ENCODE data around the gene ZNF23. TPM values are rescaled to one million over a fixed set of nuclear protein-coding genes. Genes with fewer than 3 reads are reported as not detected.

ZNF23 gene
- total RNA-seq, 4 donors from 2014 or later = 2.5 to 7.4 (median 3.4) TPM

GRCh38 chr16:71448274-71448866 is 13.7 kb downstream of the ZNF23 start:
- Histone ChIP-seq H3K4me1 (no peaks in the 10 kb centered on the region), H3K4me3 (peak overlapping the region in 1 of 4 donors; percentile 16), H3K27ac (no peak overlapping the region), H3K36me3 (peaks cover 11 to 59% (median 20%) of the 10 kb centered on the region in 3 donors), H3K27me3 (no peaks in the 10 kb centered on the region), H3K9me3 (peaks cover 18 to 99% (median 77%) of the 10 kb centered on the region in 3 donors)
- 93 to 96% methylated on average over 7 of the region's 7 CpGs for WGBS, 2 donors
- TF ChIP-seq POLR2A (IDR thresholded peaks at IDR 0.05) = no peak
- no peak for TF ChIP-seq CTCF (IDR thresholded peaks at IDR 0.05)
- intact Hi-C loops (cut with DNase I) = no loop called here
- DNase-seq = no peak

- H3K4me3 ChIP-seq = no peak overlapping the region
- TF ChIP-seq CTCF (IDR thresholded peaks at IDR 0.05) (no peak), POLR2A (IDR thresholded peaks at IDR 0.05) (no peak)
- no peak overlapping the region for H3K27ac ChIP-seq
- no peak for DNase-seq
- no peaks in the 10 kb centered on the region for H3K4me1 ChIP-seq
- peaks cover 10 to 73% (median 42%) of the 10 kb centered on the region in 3 donors for H3K9me3 ChIP-seq
- intact Hi-C loops (cut with DNase I) = no loop called here
- peaks cover 0 to 20% (median 0%) of the 10 kb centered on the region in 4 donors for H3K27me3 ChIP-seq
- peaks cover 0 to 12% (median 2%) of the 10 kb centered on the region in 3 donors for H3K36me3 ChIP-seq
- WGBS, 2 donors = 91 to 100% methylated on average over 2 to 6 of the region's 6 CpGs
Observed at GRCh38 chr16:71443714-71444113, 18.3 kb downstream of the ZNF23 start.

GRCh38 chr16:71442051-71442440 is 20.0 kb downstream of the ZNF23 start, which contains the start of gene TLE7:
TSS of gene TLE7 (minus strand) at chr16:71442054. CDS start at chr16:71433324, 8,730 bp downstream.
- TF ChIP-seq POLR2A (IDR thresholded peaks at IDR 0.05) (no peak), CTCF (IDR thresholded peaks at IDR 0.05) (no peak)
- intact Hi-C loops (cut with DNase I) = no loop called here
- Histone ChIP-seq H3K4me3 (no peak within 1 kb of the TSS), H3K9me3 (peaks cover 9 to 56% (median 26%) of the 10 kb centered on the region in 3 donors), H3K4me1 (no peaks in the 10 kb centered on the region), H3K27ac (no peak within 1 kb of the TSS), H3K27me3 (peaks cover 0 to 20% (median 0%) of the 10 kb centered on the region in 4 donors), H3K36me3 (no peaks in the 10 kb centered on the region)
- 76 to 78% methylated on average over 7 to 9 of the region's 13 CpGs for WGBS, 2 donors
- DNase-seq = no peak

GRCh38 chr16:71441348-71442050 is 20.5 kb downstream of the ZNF23 start:
- Histone ChIP-seq H3K36me3 (no peaks in the 10 kb centered on the region), H3K4me3 (no peak overlapping the region), H3K27ac (no peak overlapping the region), H3K9me3 (peaks cover 8 to 51% (median 20%) of the 10 kb centered on the region in 3 donors), H3K27me3 (peaks cover 0 to 20% (median 0%) of the 10 kb centered on the region in 4 donors), H3K4me1 (no peaks in the 10 kb centered on the region)
- WGBS, 2 donors = 51% methylated on average over 14 of the region's 71 CpGs; no CpG with 5 or more reads in 1 of the 2 donors
- TF ChIP-seq POLR2A (IDR thresholded peaks at IDR 0.05) (no peak), CTCF (IDR thresholded peaks at IDR 0.05) (peak in 1 of 6 experiments; percentile 28)
- DNase-seq = no peak
- intact Hi-C loops (cut with DNase I) = no loop called here
